GM13977 (cell line): ENCODE data around the gene RBM10.

ENCODE experiments used
- DNase-seq: peaks from one replicate; pipeline ENCODE4 v3.0.0; 2012; ENCODE audit warnings: low spot score
- in situ Hi-C: fragments of 300-500 bp; cut with MboI; formaldehyde crosslinking; loops from one replicate; pipeline ENCODE4 v1.12.0; 2022; ENCODE audit warnings: low sequenced_read_pairs, low pct_unique_long_range_greater_than_20kb, mixed read lengths, inconsistent platforms; ENCODE audit not compliant: unreplicated experiment
- TF ChIP-seq, protein P1 (sequence below): IDR thresholded peaks from 2 replicates; pipeline ENCODE4 v1.5.1; 2012; ENCODE audit warnings: mild to moderate bottlenecking, control low read depth; ENCODE audit not compliant: insufficient read depth; ENCODE audit errors: extremely low read depth, missing control alignments

The RBM10 gene

GRCh38 chrX:47214435-47215077 is 69.5 kb downstream of the RBM10 start:
- no peak for DNase-seq
- in situ Hi-C loops = no loop called here
- TF ChIP-seq, protein P1, sequence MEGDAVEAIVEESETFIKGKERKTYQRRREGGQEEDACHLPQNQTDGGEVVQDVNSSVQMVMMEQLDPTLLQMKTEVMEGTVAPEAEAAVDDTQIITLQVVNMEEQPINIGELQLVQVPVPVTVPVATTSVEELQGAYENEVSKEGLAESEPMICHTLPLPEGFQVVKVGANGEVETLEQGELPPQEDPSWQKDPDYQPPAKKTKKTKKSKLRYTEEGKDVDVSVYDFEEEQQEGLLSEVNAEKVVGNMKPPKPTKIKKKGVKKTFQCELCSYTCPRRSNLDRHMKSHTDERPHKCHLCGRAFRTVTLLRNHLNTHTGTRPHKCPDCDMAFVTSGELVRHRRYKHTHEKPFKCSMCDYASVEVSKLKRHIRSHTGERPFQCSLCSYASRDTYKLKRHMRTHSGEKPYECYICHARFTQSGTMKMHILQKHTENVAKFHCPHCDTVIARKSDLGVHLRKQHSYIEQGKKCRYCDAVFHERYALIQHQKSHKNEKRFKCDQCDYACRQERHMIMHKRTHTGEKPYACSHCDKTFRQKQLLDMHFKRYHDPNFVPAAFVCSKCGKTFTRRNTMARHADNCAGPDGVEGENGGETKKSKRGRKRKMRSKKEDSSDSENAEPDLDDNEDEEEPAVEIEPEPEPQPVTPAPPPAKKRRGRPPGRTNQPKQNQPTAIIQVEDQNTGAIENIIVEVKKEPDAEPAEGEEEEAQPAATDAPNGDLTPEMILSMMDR = no peak

DNA sequence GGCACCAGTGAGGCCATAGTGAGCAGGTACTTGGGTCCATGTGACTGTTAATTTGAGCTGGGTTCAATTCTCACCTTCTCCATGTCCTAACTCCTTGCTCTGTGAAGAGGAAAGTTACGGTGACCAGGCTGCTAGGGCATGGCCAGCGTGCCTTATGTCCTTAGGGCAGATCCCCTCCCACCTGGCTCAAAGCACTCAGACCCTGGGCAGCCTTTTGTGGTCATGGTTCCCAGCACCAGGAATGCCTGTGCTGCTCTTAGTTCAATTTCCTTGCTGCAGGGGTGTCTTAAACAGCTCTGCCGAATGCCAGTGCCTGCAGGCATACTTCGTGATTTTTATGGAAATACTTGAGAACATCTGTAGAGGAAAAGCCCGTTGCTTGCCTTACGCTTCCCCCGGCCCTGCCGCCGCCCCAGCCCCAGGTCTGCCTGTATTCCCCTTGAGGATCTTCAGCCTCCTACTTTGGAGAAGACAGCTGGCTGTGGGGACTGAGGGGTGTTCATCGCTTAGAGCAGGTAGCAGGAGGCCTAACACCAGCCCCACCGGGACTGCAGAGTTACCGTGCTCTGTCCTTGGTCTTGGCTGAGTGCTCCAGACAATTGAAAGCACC is 70.4 kb downstream of the RBM10 start:
- in situ Hi-C loops = no loop called here
- DNase-seq = no peak
- TF ChIP-seq, protein P1 = no peak

DNA sequence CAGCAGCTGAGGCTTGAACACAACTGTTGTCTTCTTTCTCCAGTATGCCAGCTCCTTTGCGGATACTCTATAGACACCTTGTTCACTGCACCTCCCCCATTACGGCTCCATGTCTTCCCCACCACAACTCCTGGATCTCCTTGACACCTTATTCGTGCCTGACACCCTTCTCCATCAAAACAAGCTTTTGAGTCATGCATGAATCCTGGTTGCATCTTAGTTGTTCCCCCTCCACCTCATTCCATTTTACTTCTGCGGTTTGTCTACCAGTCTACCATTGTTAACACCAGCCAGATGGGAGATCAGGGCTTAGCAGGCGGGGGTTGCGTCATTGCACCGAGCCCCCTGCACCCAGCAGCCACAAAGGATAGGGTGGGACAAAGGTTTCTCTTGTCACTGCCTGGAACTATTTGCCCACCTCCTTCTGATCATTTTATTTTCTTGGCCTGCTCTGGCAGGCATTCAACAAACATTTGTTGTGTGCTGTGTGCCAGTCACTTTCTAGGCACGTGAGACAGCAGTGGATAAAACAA is 71.4 kb downstream of the RBM10 start:
- TF ChIP-seq, protein P1 = no peak
- DNase-seq = no peak
- in situ Hi-C loops = no loop called here

- TF ChIP-seq, protein P1 = no peak
- in situ Hi-C loops = no loop called here
- DNase-seq = no peak
These were observed 72.3 kb downstream of the RBM10 start for GRCh38 chrX:47217121-47217851.

GRCh38 chrX:47217852-47218279 is 72.8 kb downstream of the RBM10 start:
- in situ Hi-C loops = no loop called here
- TF ChIP-seq, protein P1 = no peak
- peak; percentile 96 for DNase-seq

DNA sequence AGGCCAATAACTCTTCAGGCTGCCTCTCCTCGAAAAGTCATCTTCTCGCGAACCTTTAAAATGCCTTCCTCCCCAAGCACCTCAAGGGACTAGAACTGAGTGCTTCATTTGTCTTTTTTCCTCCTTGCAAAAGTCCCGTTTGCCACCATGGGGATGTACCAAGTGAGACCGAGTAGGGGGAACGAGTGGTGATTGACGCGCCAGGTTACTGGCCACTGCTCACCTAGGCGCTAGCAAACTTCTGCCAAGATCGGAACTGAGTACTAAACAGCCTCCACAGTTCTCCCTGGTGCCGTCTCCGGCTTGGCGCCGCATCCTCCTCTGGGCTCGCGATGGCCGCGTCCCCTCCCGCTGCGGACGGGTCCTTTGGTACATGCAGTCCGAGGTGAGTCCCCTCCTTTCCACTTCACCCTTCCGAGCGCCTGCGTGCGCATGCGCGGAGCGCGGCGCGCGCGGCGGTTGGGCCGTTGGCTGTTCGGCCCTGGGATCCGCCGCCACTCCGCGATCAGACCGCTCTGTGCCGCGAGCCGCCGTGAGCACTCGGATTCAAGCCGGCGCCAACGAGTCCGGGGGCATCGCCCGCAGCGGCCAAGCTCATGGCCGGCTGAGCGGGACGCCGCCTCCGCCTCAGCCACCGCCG is 73.4 kb downstream of the RBM10 start, which contains the start of gene CDK16:
CDK16 (plus strand) TSS at position 402 of the 640 bp plus-strand sequence. CDS start 4,877 bp downstream, outside the sequence.
- in situ Hi-C loops = no loop called here
- DNase-seq = peak; percentile 96
- TF ChIP-seq, protein P1 = no peak
